ENCODE data around the gene FLAD1.

FLAD1 gene

GRCh38 chr1:154973344-154974101, 9.6 kb upstream of the FLAD1 start (continued):
- TF ChIP-seq, protein P1, sequence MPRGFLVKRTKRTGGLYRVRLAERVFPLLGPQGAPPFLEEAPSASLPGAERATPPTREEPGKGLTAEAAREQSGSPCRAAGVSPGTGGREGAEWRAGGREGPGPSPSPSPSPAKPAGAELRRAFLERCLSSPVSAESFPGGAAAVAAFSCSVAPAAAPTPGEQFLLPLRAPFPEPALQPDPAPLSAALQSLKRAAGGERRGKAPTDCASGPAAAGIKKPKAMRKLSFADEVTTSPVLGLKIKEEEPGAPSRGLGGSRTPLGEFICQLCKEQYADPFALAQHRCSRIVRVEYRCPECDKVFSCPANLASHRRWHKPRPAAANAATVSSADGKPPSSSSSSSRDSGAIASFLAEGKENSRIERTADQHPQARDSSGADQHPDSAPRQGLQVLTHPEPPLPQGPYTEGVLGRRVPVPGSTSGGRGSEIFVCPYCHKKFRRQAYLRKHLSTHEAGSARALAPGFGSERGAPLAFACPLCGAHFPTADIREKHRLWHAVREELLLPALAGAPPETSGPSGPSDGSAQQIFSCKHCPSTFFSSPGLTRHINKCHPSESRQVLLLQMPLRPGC (tag by site-specific recombination; IDR thresholded peaks at IDR 0.05), result no peak; the same call in 1 of the 2 replicates
- peak; percentile 46 for TF ChIP-seq PRDM10 (tag by site-specific recombination; IDR thresholded peaks at IDR 0.05)
- TF ChIP-seq ZXDB (tag by site-specific recombination; IDR thresholded peaks at IDR 0.05), result peak; percentile 93; the same call in 1 of the 2 replicates
- TF ChIP-seq ZFP37 (tag by site-specific recombination; IDR thresholded peaks at IDR 0.05), result no peak
- peak; percentile 95 for TF ChIP-seq FEZF1 (tag by site-specific recombination; IDR thresholded peaks at IDR 0.05)
- TF ChIP-seq, protein P2, sequence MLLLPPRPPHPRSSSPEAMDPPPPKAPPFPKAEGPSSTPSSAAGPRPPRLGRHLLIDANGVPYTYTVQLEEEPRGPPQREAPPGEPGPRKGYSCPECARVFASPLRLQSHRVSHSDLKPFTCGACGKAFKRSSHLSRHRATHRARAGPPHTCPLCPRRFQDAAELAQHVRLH (tag by site-specific recombination; IDR thresholded peaks at IDR 0.05), result no peak
- 0 out of 2 replicates have a peak, but pooled peaks have one; percentile 58 for TF ChIP-seq ZNF610 (tag by site-specific recombination; IDR thresholded peaks at IDR 0.05; ENCODE audit: borderline replicate concordance)
- TF ChIP-seq, protein P3, sequence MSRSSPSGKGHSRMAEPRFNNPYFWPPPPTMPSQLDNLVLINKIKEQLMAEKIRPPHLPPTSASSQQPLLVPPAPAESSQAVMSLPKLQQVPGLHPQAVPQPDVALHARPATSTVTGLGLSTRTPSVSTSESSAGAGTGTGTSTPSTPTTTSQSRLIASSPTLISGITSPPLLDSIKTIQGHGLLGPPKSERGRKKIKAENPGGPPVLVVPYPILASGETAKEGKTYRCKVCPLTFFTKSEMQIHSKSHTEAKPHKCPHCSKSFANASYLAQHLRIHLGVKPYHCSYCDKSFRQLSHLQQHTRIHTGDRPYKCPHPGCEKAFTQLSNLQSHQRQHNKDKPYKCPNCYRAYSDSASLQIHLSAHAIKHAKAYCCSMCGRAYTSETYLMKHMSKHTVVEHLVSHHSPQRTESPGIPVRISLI (tag by site-specific recombination; IDR thresholded peaks at IDR 0.05), result peak; percentile 87
- no peak for TF ChIP-seq GLI4 (tag by site-specific recombination; IDR thresholded peaks at IDR 0.05)
- 0 out of 2 replicates have a peak, but pooled peaks have one; percentile 8 for TF ChIP-seq ZNF341 (tag by site-specific recombination; IDR thresholded peaks at IDR 0.05; ENCODE audit: low read depth)
- TF ChIP-seq, protein P4, sequence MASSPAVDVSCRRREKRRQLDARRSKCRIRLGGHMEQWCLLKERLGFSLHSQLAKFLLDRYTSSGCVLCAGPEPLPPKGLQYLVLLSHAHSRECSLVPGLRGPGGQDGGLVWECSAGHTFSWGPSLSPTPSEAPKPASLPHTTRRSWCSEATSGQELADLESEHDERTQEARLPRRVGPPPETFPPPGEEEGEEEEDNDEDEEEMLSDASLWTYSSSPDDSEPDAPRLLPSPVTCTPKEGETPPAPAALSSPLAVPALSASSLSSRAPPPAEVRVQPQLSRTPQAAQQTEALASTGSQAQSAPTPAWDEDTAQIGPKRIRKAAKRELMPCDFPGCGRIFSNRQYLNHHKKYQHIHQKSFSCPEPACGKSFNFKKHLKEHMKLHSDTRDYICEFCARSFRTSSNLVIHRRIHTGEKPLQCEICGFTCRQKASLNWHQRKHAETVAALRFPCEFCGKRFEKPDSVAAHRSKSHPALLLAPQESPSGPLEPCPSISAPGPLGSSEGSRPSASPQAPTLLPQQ (tag by site-specific recombination; IDR thresholded peaks at IDR 0.05), result peak; percentile 60; the same call in 1 of the 2 replicates
- peak; percentile 95 for TF ChIP-seq PATZ1 (tag by site-specific recombination; IDR thresholded peaks at IDR 0.05)
- peak; percentile 18; the same call in 1 of the 2 replicates for TF ChIP-seq ZFP69B (tag by site-specific recombination; IDR thresholded peaks at IDR 0.05)
- no peak for TF ChIP-seq ZNF266 (tag by site-specific recombination; IDR thresholded peaks at IDR 0.05; ENCODE audit: low read depth)
- TF ChIP-seq SP3 (tag by site-specific recombination; IDR thresholded peaks at IDR 0.05), result peak; percentile 90
- TF ChIP-seq ZBTB17 (tag by site-specific recombination; IDR thresholded peaks at IDR 0.05), result peak; percentile 96
- TF ChIP-seq ZNF214 (tag by site-specific recombination; IDR thresholded peaks at IDR 0.05; ENCODE audit: borderline replicate concordance), result no peak
- no peak for TF ChIP-seq GLI2 (tag by site-specific recombination; IDR thresholded peaks at IDR 0.05; ENCODE audit: borderline replicate concordance, low read depth)
- peak; percentile 35 for TF ChIP-seq KLF1 (tag by site-specific recombination; IDR thresholded peaks at IDR 0.05)
- no peak for TF ChIP-seq ZNF10 (tag by site-specific recombination; IDR thresholded peaks at IDR 0.05)
- peak; percentile 94 for TF ChIP-seq PRDM1 (tag by site-specific recombination; IDR thresholded peaks at IDR 0.05)
- TF ChIP-seq GLIS2 (tag by site-specific recombination; IDR thresholded peaks at IDR 0.05), result 0 out of 2 replicates have a peak, but pooled peaks have one; percentile 53
- TF ChIP-seq ZNF335 (tag by site-specific recombination; conservative IDR thresholded peaks at IDR 0.05), result peak; percentile 86
- TF ChIP-seq, protein P5, sequence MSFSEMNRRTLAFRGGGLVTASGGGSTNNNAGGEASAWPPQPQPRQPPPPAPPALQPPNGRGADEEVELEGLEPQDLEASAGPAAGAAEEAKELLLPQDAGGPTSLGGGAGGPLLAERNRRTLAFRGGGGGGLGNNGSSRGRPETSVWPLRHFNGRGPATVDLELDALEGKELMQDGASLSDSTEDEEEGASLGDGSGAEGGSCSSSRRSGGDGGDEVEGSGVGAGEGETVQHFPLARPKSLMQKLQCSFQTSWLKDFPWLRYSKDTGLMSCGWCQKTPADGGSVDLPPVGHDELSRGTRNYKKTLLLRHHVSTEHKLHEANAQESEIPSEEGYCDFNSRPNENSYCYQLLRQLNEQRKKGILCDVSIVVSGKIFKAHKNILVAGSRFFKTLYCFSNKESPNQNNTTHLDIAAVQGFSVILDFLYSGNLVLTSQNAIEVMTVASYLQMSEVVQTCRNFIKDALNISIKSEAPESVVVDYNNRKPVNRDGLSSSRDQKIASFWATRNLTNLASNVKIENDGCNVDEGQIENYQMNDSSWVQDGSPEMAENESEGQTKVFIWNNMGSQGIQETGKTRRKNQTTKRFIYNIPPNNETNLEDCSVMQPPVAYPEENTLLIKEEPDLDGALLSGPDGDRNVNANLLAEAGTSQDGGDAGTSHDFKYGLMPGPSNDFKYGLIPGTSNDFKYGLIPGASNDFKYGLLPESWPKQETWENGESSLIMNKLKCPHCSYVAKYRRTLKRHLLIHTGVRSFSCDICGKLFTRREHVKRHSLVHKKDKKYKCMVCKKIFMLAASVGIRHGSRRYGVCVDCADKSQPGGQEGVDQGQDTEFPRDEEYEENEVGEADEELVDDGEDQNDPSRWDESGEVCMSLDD (tag by site-specific recombination; IDR thresholded peaks at IDR 0.05), result peak; percentile 100

Measured in HEK293 (cell line).